Activated naive CD8-positive, alpha-beta T cell treated with anti-CD3 and anti-CD28 coated beads, Interleukin-2, amount 50 U/mL, for 16 hours (primary cell): ENCODE data around the gene HNRNPL.
"Not testable (repeated sequence)": the region's sequence is repeated elsewhere in the genome, so short reads cannot be mapped to it uniquely, and the experiment has no call there.

Experiments used
- DNase-seq: peaks from one replicate; pipeline ENCODE4 v3.0.0-alpha.2; 2020; ENCODE audit warnings: low read depth, low spot score

The HNRNPL gene

DNA sequence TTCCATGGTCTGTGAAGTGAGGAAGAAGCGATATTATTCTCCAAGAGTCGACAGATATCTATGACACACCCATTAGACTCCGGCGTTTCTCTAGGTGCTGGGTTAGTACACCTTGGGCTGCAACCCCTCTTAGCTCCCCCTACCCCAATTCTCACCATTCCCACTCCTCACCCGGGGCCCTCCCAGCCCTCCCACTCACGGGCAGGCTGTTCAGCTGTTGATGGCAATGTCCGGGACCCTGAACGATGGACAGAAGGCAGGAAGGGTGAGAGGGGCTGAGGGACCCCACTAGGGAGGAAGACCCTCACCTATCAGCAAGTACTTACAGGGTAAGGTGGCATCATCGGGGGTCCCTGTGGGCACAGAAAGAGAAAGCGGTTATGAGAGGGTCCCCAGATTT, 46.2 kb downstream of the HNRNPL start:
- DNase-seq: no peak

DNA sequence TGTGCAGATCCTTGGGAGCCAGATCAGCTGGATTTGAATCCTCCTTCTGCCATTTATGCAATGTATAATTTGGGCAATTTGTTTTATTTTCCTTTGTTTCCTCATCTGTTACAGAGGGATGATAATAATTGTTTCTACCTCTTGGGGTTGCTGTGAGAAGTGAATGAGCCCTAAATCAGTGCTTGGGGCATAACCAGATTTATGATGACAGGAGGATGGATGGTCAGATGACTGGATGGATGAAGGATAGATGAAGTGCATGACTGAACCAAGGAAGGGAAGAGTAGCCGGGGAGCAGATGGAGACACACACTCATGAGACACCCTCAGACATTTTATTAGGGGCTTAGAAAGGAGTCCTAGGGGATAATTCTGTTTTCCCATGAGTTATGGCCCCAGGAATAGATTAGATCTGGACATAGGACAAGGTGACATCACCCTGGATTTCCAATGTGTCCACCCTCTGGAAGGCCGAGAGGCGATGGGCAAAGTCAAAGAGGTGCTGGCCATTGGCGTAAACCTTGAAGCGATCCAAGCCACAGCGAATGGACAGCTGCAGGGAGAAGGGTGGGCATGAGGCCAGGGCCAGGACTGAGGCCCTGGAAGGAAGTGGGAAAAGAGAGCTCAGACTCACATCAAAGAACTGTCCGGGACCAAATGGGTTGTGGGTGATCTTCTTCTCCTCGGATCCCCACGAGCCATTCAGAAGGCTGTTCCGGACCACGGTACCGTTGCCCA, 48.3 kb downstream of the HNRNPL start:
- DNase-seq: no peak

GRCh38 chr19:38800577-38801347, 49.0 kb downstream of the HNRNPL start:
- no peak for DNase-seq

- DNase-seq: no peak
Measured at GRCh38 chr19:38799104-38799503, 50.7 kb downstream of the HNRNPL start.

DNA sequence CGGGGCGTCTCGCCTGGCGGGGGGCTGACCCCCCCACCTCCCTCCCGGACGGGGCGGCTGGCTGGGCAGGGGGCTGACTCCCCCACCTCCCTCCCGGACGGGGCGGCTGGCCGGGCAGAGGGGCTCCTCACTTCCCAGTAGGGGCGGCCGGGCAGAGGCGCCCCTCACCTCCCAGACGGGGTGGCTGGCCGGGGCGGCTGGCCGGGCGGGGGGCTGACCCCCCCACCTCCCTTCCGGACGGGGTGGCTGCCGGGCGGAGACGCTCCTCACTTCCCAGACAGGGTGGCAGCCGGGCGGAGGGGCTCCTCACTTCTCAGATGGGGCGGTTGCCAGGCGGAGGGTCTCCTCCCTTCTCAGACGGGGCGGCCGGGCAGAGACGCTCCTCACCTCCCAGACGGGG, 52.0 kb downstream of the HNRNPL start:
- not testable (repeated sequence) for DNase-seq

DNA sequence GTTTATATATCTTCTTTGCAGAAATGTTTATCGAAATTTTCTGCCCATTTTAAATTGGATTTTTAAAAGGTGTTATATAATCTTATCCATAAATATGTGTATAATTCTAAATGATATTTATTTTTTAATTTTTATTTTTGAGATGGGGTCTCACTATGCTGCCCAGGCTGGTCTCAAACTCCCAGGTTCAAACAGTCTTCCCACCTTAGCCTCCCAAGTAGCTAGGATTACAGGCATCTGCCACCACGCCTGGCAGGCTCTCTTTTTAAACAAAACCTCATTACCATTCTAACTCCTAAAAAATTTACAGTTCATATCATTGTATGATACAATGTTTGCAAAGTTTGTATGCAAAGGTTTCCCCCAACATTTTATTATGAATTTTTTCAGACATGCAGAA, 53.6 kb downstream of the HNRNPL start:
- no peak for DNase-seq

GRCh38 chr19:38795549-38795948, 54.2 kb downstream of the HNRNPL start:
- no peak for DNase-seq

DNA sequence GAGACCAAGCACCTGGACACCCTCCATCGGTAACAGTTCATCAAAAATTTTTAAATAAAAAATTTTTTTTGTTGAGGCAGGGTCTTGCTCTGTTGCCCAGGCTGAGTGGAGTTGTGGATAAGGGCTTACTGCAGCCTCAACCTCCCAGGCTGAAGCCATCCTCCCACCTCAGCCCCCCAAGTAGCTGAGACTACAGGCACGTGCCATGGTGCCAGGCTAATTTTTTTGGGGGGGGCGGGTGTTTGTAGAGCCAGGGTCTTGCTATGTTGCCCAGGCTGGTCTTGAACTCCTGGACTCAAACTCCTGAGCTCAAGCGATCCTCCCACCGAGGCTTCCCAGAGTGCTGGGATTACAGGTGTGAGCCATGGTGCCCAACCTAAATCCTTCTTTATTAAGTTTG, 56.1 kb downstream of the HNRNPL start:
- DNase-seq: no peak

GRCh38 chr19:38793177-38793576, 56.6 kb downstream of the HNRNPL start:
- no peak for DNase-seq

DNA sequence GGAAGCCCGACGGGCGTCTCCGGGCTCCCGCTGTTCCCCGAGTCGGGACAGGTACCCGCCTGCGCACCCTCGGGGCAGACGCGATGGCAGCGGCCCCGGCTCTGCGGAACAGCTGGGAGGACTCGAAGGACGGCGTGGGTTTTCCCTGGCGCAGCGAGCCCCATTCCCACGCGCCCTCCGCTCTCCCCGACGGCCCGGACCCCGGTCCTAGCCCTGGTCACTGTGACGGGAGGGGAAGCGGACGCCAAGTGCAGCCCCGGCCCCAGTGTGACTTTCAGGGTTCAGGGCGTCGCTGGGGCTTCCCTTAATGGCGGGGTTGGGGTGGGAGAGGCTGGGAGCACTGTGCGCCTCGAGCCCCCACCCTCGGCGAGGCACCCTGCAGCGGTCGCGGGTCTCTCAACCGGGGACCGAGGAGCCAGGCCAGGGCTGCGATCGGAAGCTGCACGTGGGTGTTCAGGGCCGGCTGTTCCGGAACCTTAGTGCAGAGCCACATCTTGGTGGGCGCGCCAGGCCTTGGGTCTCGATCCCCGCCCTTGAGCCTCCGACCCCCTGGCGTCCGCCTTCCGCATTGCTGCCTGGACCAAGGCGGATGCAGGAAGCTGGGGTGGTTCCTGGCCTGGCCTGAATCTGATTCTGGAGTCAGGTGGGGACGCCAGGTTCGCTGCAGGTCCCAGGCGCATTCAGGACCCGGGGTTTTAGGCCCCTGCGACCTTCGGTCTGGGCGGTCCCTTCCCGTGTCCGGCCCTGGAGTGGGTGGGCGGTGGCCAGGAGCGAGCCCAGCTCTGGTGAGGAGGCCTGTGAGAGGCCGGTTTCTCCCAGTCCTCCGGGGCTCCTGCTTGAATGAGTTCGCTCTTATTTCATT, 57.3 kb downstream of the HNRNPL start:
- peak; percentile 12 for DNase-seq

GRCh38 chr19:38791451-38792064, 58.2 kb downstream of the HNRNPL start:
- not testable (repeated sequence) for DNase-seq

DNA sequence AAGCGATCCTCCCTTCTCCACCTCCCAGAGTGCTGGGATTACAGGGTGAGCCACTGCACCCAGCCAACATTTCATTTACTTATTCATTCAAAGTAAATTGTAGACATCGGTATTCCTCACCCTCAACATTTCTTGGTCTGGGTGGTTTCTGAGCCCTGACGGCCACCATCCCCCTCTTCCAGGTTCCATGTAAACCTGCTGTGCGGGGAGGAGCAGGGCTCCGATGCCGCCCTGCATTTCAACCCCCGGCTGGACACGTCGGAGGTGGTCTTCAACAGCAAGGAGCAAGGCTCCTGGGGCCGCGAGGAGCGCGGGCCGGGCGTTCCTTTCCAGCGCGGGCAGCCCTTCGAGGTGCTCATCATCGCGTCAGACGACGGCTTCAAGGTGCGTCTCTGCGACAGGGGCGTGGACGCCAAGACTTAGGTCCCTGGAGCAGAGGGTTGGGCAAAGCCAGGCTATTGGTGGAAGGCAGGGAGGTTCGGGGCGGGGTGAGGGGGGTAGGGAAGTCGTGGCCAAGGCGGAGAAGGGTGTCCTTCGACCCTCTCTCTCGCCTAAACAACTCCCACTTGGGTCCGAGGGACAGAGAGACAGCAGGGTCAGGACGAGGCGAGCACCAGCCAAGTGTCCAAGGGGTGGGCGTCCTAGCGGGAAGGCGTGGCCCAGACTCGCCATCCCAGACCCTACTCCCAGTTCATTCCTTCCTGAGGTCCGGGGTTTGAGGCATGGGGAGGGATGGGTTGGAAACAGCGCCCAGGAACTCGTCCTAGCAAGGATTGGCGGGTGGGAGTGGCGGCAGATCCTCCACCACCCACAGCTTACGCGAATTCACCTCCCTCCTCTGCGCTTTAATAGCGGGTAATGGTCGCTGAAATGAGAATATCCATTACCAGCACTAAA, 59.0 kb downstream of the HNRNPL start:
- not testable (repeated sequence) for DNase-seq

DNA sequence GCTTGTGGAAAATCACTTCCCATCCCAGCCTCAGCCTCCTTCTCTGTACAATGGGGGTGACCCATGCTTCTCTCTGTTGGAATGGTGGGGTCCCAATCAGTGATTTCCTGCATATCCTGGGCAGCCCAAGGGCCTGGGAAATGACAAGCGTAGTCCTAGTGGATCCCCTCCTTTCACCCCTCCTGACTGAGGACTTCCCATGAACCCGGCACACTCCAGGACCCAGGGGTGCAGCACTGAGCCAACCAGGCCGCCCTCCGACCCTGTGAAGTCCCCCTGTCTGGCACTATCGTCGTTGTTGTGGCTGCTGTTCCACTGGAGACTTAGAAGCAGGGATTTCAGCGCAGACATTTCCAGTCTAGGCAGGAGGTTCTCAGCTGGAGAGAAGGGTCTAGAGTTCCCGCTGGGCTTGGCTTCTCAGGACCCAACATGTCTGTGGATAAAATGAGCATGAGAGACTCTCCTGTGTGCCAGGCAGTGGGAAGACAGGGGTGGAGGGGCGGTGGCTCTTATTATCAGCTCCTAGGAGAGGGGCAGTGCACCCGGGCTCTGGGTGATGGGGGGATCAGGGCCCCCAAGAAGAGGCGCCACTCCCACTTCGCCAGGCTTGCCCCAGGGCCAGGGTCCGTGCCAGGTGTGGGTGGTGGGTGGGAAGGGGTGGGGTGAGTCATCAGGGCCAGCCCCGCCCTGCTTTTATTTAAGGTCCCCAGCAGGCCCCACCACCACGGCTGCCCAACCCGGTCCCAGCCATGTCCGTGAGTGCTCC, 61.1 kb downstream of the HNRNPL start, which contains the start of gene LGALS7B:
Gene LGALS7B (plus strand): TSS at position 723 of the 766 bp plus-strand sequence. CDS start 27 bp downstream, at position 750.
- no peak for DNase-seq

- no peak for DNase-seq
Measured at GRCh38 chr19:38786572-38787265, 63.1 kb downstream of the HNRNPL start.
